SIG-M5 treated with dmso at 0.1 percent for 504 hours (cell line): ENCODE data around the gene CPO.

Experiments
- DNase-seq: peaks from one replicate; lab custom pipeline; 2025; ENCODE audit not compliant: unreplicated experiment; lab: John Stamatoyannopoulos, UW

CPO gene

GRCh38 chr2:207012461-207012860 is 73.1 kb downstream of the CPO start:
- no peak for DNase-seq

GRCh38 chr2:207014424-207014823 is 75.1 kb downstream of the CPO start:
- no peak for DNase-seq

GRCh38 chr2:207015901-207016300 is 76.6 kb downstream of the CPO start:
- DNase-seq = no peak
